MM.1S (cell line): Measurements from ENCODE around the gene PSG7.

Source experiments
- CTCF ChIP-seq: fragments of 300-600 bp; sonication (generic); IDR thresholded peaks from 2 replicates; pipeline ENCODE4 v1.5.1; 2016; ENCODE audit warnings: antibody characterized with exemption, low read length, mixed read lengths
- EZH2 ChIP-seq: fragments of 300-600 bp; sonication (generic); optimal IDR thresholded peaks from 2 replicates; pipeline ENCODE3; 2017; ENCODE audit warnings: low read depth, mild to moderate bottlenecking, antibody characterized with exemption, low read length, mixed read lengths
- EZH2phosphoT487 ChIP-seq: fragments of 300-600 bp; sonication (generic); IDR thresholded peaks from 2 replicates; pipeline ENCODE4 v1.6.1; 2018; ENCODE audit warnings: antibody characterized with exemption, low read length

- TF ChIP-seq EZH2 (no peak), CTCF (no peak), EZH2phosphoT487 (no peak)
Observed at GRCh38 chr19:42926781-42927180, 10.2 kb downstream of the PSG7 start.
